SIG-M5 (cell line): Measurements from ENCODE around the gene KDM4C.
"Not testable (repeated sequence)": the region's sequence is repeated elsewhere in the genome, so short reads cannot be mapped to it uniquely, and the experiment has no call there.

Experiments used
- DNase-seq: peaks from one replicate; lab custom pipeline; 2025; lab: John Stamatoyannopoulos, UW

The KDM4C gene

DNA sequence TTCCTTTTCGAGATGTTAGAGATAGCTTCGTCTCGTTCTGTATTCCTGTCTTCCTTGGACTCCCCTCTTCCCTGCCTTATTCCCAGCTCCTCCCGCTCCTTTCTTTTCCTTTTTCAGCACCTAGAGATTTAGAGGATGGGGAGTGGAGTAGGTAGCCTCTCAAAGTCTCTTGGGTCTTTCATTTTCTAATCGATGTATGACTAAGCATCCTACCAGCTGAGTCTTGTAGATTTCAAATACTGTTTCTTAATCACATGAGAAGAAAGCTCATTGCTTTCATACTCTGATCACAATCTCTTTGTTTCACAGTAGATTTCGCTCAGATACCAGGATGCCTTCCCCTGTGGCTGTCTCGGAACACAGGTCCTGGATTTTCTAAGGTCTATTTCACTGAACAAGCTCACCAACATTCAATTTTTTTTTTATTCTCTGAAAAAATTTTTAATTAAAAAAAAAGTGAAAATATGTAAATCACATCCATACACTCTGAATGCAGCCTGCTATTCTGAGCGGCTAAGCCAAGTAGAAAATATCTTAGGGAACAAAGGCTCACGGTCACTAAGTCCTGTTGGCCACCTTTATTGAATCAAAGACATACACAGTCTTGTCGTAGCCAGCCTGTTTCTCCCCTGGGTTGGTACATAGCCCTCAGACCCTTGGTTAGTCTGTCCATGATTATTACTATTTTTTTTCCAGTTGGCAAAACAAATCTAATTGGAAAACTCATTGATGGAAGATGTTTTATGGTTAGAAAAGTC is 413.8 kb downstream of the KDM4C start:
- no peak for DNase-seq

DNA sequence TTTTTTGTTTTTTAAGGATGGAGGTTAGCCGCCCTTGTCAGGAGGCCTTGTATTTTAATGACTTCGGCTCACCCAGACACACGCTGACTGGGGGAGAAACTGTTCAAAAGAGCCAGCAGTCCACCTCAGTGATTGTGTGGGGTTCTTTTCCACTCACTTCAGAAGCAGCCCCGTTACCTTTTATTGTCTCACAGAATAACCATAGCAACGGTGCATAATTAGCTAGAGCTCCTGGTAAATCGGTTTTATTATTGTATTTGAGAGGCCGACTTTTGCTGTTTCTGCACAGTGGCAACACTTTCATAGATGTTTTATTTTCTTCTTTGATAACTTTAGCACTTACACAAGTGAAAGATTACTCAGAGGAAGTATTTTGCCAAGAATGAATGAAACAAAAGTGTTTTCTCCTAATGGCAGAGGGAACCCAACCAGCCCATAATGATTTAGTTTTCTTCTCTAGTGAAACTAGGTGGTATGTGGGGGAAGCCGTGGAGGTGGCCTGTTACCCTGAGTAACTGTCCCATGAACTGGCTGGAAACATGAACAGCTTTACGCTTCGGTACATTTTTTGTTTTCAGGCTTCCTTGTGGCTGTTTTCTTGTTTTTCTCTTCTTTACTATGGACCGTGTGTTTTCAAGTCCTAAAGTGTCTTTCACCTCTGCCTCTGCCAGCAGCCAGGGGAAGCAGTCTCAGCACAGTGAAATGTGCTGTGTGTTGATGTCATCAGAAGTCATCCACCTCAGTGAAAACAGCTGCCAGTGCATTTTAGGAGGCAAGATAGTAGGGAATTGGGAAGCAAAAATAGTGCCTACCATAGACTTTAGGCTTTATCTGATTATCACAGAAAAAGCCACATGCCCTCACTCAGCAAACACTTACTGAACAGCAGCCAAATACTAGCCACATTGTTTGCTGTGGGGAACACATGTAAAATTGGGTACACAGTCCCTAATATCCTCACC is 414.7 kb downstream of the KDM4C start:
- DNase-seq = no peak

DNA sequence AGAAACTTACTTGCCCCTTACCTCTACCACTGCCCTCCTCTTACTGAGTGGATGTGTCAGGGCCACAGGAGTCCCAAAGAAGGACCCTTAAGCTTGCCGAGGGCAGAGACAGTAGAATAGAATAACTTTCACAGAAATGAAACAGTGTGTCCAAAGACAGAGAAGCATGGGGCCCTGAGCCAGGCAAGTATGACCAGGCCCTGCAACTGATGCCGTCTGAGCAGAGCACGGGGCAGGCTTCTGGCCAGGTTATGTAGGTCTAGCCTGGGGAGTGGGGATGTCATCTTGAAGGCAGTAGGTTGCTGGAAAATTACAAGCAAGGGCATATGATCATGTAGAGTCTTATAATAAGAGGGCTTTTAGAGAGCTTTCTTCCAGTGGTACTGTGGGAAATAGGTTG is 415.4 kb downstream of the KDM4C start:
- DNase-seq = no peak

DNA sequence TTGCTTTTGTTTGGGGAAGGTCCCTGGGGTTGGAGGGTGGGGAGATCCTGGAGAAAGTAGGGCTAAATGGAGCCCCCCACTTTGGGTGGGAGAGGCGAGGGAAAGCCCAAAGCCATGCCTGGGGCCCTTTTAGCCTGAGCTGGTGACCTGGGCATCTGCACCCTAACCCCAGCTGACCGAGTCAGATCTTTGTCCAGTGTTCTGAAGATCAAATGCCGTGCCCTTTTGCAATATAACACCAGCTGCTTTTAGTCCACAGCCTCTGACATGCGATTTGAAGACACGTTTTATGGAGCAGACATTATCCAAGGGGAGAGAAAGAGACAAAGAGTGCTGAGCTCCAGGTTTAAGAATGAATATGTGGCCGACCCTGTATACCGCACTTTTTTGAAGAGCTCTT is 416.5 kb downstream of the KDM4C start:
- no peak for DNase-seq

DNA sequence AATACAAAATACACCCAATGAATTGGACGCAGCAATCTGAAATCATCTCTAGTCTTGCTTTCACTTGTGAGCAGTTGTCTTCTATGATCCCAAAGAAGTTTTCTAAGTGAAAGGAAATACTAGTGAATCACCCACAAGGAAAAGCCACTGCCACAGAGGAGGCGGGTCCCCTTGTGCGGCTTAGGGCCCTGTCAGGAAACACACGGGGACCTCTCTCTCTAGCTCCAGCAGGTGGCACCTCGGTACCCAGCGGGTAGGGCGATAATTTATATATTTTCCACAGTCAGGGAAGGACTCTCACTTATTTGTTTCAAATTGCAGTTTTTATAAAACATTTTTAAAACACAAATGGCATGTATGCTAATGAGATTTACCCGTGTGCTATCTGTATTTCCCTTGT is 417.1 kb downstream of the KDM4C start:
- no peak for DNase-seq

DNA sequence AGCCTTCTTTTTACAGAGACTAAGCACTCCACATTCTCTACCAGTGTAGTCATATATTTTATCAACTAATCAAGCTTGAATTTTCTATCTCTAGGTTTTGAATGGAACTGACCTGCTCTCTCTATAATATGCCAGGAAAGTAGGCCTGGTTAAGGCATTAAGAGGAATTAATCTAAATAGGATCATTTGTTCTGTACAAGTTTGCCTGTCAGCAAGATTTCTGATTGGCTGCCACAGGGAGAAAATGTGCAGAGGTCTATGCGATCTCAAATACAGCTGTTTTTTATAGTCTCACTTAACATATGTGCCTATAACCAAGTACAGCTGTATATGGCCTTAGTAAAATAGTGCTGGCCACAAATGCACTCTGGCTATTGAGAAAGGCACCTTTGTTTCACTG is 418.8 kb downstream of the KDM4C start:
- no peak for DNase-seq

DNA sequence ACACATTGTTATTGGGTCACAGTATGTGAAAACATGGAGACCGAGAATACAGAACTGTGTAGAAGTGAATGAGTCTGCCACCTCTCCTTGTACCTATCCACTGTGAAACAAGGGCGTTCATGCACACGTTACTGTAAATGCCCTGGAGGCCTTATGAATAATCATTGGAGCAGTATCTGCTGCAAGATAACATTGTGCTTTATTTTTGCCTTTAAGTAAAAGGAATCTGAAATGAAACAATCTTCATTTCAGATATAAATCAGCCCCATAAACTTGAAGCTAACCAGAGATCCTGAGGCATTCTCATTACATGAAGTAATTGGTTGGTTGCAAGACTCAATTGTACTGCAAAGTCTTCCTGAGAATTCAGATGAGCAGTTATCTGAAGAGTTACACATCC is 419.6 kb downstream of the KDM4C start:
- DNase-seq = no peak

DNA sequence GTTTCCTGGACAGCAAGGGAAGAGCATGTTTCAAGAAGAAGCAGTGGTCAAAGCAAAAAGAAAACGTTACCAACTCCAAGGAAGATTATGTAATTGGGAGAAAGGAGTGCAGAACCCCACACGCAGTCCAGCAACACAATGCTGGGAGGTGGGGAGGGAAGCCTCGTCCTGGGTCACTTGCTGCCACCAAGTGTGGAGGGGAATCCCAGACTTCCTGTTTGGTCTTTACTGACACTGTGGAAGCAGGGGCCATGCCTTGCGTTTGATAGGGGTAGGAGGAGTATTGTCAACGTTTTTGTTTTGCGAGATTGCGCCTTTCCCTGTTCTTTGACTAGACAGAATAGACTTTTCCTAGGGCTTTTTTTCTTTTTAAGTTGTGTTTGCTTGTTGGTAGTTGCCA is 421.0 kb downstream of the KDM4C start:
- no peak for DNase-seq

DNA sequence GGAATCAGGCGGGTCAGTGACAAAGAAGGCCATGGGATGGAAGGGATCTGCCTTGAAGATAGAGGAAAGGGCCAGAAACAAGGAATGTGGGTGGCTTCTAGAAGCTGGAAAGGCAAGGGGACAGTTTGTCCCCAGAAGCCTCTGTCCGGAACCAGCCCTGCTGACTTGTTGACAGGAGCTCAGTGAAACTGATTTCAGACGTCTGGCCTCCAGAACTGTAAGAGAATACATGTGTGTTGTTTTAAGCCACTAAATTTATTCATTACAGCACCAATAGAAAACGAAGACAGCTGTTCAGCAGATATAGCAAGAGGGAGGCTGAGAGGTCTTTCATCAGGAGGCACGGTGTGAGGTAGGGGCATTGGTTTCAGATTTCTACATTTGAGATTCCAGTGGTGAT is 422.5 kb downstream of the KDM4C start:
- no peak for DNase-seq

DNA sequence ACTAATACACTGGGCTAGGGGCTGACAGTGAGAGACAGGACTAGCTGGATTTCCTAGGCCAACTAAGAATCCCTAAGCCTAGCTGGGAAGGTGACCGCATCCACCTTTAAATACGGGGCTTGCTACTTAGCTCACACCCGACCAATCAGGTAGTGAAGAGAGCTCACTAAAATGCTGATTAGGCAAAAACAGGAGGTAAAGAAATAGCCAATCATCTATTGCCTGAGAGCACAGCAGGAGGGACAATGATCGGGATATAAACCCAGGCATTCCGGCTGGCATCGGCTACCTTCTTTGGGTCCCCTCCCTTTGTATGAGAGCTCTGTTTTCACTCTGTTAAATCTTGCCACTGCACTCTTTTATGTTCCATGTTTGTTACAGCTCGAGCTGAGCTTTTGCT is 425.4 kb downstream of the KDM4C start:
- not testable (repeated sequence) for DNase-seq

DNA sequence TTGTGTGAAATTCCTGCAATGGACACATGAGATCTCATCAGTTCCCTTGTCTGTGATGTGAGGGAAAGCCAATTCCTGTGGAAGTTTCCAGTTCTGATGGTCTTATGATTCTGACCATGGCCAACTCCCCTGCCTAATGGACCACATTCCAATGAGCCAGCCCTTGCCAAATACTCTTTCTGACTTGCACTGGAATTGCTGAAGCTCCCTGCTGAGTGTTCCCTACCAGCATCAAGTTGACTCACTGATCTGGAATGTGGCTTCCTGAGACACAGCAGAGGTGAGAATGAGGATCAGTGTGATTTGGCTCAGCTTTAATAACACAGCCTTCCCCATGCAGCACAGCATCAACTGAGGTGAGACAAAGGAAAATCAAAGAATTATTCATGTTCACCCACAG is 427.8 kb downstream of the KDM4C start:
- DNase-seq = no peak

DNA sequence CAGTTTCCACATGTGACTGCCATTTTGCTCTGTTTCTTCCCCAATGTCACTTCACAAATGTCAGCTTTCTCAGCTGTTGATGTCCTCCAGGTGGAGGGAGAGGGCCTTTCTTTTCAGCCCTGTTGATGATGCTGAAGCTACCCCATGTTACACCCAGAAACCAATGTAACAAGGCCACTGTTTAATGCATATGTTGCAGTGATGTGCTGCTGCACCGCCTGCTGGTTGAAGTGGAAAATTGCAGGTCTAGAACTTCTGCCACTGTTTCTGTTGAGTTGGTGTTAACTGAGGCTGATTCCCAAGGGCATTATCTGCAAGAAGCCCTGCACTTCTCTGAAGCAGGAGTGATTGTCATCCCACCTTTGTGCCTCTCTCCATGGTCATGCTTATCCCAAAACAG is 428.4 kb downstream of the KDM4C start:
- DNase-seq = no peak

DNA sequence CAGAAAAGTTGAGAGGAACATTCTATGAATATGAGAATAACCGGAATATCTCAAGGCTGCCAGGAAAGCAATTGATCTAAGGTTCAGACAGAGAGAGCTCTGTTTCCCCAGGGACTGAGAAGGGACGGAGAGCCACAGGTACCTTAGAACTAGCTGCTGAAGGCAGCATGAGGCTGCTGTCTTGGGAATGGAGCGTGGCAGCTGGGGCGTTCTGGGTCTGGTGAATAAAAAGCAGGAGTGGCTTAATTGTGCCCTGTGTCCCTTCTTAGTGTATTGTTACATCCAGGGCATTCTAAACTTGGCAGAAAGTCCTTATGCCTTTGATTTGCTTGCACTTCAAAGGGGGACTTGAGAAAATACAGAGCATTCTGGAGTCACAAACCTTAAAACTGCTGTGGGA is 434.5 kb downstream of the KDM4C start:
- DNase-seq = no peak

DNA sequence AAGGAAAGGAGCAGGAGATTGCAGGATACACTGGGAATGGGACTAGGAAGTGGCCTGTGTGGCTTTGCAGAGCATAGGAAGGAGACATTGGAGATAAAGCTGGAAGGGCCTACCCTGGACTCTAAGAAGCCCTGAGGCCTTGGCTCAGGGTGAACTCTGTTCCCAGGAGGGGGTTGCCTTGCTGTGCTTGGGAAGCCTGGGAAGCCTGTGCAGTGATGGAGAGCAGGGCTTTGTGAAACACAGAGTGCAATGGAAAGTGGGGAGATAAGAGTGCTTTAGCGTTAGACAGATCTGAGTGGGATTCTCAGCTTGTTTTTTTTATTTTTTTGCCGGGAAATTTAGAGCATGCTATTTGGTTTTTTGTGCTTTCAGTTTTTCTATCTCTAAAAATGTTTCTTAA is 437.8 kb downstream of the KDM4C start:
- no peak for DNase-seq

DNA sequence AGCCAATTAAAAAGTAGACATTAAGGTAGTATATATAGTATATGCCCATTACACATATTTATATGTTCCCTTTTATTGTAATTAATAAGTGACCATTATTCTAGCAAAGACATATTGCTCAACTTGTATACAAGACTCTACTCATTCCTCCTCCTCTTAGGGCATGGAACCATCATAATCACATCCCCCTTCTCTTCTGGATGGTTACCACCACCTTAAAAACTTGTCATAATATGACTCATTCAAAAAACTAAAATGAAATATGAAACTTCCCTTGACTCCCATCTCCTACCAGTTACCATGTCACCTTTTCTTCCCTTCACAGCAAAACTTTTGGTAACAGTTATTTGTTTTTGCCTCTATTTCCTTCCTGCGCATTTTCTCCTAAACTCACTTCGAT is 438.7 kb downstream of the KDM4C start:
- DNase-seq = no peak

DNA sequence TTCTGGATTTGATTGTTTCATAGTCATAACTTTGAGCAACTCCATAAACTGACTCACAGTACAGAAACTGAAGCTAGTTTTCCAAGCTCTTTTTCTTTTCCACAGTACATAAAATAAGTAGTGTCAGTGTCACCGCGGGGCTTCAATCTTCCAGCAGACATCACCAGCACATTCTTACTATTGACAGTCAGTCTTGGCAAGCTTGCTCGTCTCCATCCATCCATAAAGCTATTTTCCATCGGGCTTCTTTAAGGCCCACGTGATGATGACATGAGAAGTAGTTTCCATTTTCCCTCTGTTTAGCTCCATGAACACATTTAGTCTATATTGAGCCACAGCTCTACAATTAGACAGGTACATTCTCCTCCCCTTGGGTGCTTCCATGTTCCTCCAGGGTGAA is 443.4 kb downstream of the KDM4C start:
- no peak for DNase-seq

DNA sequence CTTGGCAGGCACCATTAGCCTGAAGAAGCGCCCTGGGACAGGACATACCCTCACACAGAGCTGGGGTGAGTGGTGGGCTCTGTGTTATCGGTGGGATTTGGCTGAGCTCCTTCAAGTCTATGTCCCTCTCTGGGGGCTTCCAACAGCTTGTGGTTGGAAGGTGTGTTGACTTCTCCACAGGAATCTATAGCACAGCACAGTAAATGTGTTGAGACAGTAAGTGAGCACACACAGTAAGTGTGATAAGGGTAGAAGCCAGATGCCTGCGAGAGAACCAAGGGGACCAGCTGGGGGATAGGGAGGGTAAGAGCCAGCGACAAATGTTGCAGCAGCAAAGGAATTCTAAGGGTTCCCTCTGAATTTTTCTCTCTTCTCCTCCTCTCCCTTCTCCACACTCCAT is 448.0 kb downstream of the KDM4C start:
- DNase-seq = no peak

DNA sequence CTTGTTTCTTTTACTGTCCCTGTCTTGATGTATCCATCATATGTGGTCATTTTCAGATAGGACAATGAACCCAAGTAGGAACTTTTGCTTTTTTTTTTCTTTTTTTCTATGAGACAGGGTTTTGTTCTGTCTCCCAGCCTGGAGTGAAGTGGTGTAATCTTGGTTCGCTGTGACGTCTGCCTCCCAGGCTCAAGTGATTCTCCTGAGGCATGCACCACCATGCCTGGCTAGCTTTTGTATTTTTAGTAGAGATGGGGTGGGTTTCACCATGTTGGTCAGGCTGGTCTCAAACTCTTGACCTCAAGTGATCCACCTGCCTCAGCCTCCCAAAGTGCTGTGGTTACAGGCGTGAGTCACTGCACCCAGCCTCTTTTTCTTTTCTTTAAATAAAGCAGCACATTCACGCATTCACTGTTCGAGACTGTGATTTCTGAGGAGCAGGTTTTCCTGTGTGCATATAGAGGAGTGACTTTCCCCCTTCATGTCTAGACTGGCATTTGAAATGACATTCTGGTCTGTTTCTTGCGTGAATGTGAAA is 448.5 kb downstream of the KDM4C start:
- no peak for DNase-seq

DNA sequence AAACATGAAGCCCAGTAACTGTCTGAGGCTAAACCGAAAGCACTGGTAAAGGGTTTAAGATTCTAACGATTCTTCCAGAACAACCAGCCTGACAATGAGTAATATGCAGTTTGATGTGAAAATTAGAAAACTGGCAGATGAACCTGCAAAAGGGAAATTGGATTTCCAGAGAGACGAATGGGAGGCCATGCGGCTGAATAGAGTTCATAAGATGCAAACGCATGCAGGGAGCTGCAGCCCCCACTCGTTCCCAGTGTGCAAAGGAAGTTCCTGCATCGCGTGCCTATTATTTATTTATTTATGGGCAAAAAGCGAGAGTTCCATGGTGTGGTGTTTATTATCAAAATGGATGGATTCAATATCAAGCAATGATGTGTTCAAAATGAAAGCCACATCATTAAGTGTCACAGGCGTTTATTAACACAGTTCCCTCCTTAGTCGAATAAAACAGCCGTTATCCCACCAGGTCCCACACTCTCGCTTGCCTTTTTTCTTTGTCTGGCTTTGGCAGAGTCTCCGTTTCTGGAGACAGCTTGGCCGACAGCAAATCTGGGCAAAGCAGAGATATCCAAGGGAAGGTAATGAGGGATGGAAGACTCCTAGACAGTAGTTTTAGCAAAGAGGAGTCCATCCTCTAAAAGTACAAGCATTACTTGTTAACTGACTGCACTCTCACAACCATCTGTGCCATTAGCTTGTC is 451.4 kb downstream of the KDM4C start:
- DNase-seq = no peak

DNA sequence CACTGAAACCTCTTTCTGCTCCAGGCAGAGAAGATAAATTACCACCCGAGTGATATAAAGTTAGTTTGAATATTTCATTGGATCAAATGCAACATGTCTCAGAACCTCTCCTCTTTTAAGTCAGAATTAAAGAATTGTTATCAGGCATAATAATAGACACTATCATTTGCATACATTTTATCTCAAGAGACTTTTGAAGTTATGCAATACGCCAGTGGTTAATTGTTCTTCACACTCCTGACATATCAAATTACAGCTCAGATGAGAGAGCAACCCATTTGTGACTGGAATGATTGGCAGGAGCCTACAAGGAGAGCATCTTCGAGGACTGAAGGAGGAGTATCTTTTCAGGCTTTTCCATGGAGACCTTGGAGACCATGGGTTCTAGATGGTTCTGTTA is 452.2 kb downstream of the KDM4C start:
- no peak for DNase-seq

DNA sequence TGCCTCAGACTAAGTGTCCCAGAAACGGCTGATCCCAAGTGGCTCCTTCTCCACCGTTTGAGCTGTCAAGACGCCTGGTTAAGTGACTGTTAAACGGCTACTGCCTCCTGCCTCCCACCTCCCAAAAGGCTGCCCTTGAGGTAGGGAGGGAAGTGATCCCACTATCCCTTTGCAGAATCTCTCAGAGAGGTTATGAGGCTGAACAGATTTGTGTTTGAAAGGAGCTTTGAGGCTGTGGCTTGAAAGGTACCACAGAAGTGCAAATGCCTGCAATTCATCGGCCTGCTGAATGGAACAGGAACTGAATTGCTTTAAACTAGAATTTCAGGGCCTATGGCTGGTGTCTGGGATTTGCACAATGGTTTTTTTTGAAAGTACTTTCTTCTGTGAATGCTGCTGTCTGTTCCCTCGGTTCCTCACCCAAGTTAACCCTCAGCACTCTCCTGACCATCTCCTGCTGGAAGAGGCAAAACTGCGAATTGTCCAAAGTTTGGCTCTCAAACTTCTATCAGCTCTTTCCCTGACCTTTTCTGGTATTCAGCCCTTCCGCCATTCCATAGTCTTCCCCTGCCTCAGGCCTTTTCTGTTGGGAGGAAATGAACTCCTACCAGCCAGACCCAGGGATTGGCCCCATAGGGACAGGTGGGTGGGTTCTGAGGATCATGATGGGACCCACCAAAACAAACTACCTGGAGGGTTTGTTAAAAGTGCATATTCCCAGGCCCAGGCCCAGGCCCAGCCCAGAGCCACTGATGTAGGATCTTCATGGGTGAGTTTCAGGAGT is 453.3 kb downstream of the KDM4C start:
- DNase-seq = no peak

DNA sequence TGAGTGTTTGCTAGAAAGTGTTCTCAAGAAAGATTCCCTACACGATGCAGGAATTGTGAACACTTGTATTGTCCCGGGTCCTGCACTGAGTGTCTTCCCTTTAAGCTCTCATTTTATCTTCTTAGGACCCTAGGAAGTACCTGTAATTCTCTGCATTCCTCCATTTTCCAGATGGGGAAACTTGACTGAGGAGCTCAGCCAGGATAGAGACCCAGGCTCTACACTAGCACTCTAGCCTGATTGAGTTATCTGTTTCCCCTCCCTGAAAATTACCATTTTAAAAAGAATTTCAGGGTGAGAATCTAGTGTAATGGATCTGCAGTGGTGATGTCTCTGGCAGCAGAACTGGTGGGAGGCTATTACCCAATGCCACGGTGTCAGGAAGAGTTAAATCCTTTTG is 453.9 kb downstream of the KDM4C start:
- DNase-seq = no peak
